ENCODE data around the gene IQCK. TPM values are rescaled to one million over a fixed set of nuclear protein-coding genes. Genes with fewer than 3 reads are reported as not detected.

IQCK gene
- total RNA-seq, 1 donor from 2014 or later: 19.9 TPM

- no peak for TF ChIP-seq CTCF (IDR thresholded peaks at IDR 0.05; ENCODE audit: insufficient read depth, low read length, poor library complexity, severe bottlenecking)
- H3K27me3 ChIP-seq (ENCODE audit: control insufficient read depth, insufficient read depth, low read length): no peaks in the 10 kb centered on the region
- H3K36me3 ChIP-seq (ENCODE audit: control insufficient read depth, insufficient read depth, low read length): no peaks in the 10 kb centered on the region
- no peak for DNase-seq (ENCODE audit: low read depth)
- H3K4me3 ChIP-seq (ENCODE audit: low read depth, low read length): no peak overlapping the region
These were observed 136.4 kb downstream of the IQCK start for GRCh38 chr16:19854543-19854876.

- no peaks in the 10 kb centered on the region for H3K27me3 ChIP-seq (ENCODE audit: control insufficient read depth, insufficient read depth, low read length)
- no peak for DNase-seq (ENCODE audit: low read depth)
- H3K36me3 ChIP-seq (ENCODE audit: control insufficient read depth, insufficient read depth, low read length): no peaks in the 10 kb centered on the region
- no peak overlapping the region for H3K4me3 ChIP-seq (ENCODE audit: low read depth, low read length)
- TF ChIP-seq CTCF (IDR thresholded peaks at IDR 0.05; ENCODE audit: insufficient read depth, low read length, poor library complexity, severe bottlenecking): no peak
These were observed 138.0 kb downstream of the IQCK start for GRCh38 chr16:19856120-19856519.

GRCh38 chr16:19857593-19858339, 139.7 kb downstream of the IQCK start:
- Histone ChIP-seq H3K27me3 (ENCODE audit: control insufficient read depth, insufficient read depth, low read length) (no peaks in the 10 kb centered on the region), H3K4me3 (ENCODE audit: low read depth, low read length) (no peak overlapping the region), H3K36me3 (ENCODE audit: control insufficient read depth, insufficient read depth, low read length) (no peaks in the 10 kb centered on the region)
- TF ChIP-seq CTCF (IDR thresholded peaks at IDR 0.05; ENCODE audit: insufficient read depth, low read length, poor library complexity, severe bottlenecking): no peak
- no peak for DNase-seq (ENCODE audit: low read depth)

- no peak for TF ChIP-seq CTCF (IDR thresholded peaks at IDR 0.05; ENCODE audit: insufficient read depth, low read length, poor library complexity, severe bottlenecking)
- no peak for DNase-seq (ENCODE audit: low read depth)
- Histone ChIP-seq H3K4me3 (ENCODE audit: low read depth, low read length) (no peak overlapping the region), H3K36me3 (ENCODE audit: control insufficient read depth, insufficient read depth, low read length) (no peaks in the 10 kb centered on the region), H3K27me3 (ENCODE audit: control insufficient read depth, insufficient read depth, low read length) (no peaks in the 10 kb centered on the region)
These were observed 140.4 kb downstream of the IQCK start for GRCh38 chr16:19858340-19859018.

GRCh38 chr16:19859166-19859565, 141.1 kb downstream of the IQCK start:
- no peak for DNase-seq (ENCODE audit: low read depth)
- no peak for TF ChIP-seq CTCF (IDR thresholded peaks at IDR 0.05; ENCODE audit: insufficient read depth, low read length, poor library complexity, severe bottlenecking)
- H3K4me3 ChIP-seq (ENCODE audit: low read depth, low read length): no peak overlapping the region
- no peaks in the 10 kb centered on the region for H3K36me3 ChIP-seq (ENCODE audit: control insufficient read depth, insufficient read depth, low read length)
- no peaks in the 10 kb centered on the region for H3K27me3 ChIP-seq (ENCODE audit: control insufficient read depth, insufficient read depth, low read length)

Measured in kidney epithelial cell (primary cell).